Transverse colon (tissue), 4 donors: Measurements from ENCODE around the gene TMEM26. TPM values are rescaled to one million over a fixed set of nuclear protein-coding genes. Genes with fewer than 3 reads are reported as not detected.

Experiments
- DNase-seq: peaks from one replicate; pipeline ENCODE4 v3.0.0-alpha.2; 2019
- H3K27ac ChIP-seq, 4 donors: fragments of 200-600 bp; sonication (generic); 2 replicates each; pipeline ENCODE4 v1.5.1; 2016 to 2018; ENCODE audit warnings: inconsistent platforms in 4 of 4
- H3K27me3 ChIP-seq: fragments of 200-600 bp; sonication (generic); 2 replicates; pipeline ENCODE4 v1.5.1; 2017; ENCODE audit warnings: inconsistent platforms
- H3K36me3 ChIP-seq, 4 donors: fragments of 200-600 bp; sonication (generic); 2 replicates each; pipeline ENCODE4 v1.5.1; 2017 to 2019; ENCODE audit warnings: inconsistent platforms in 4 of 4
- H3K4me1 ChIP-seq, 4 donors: fragments of 200-600 bp; sonication (generic); 2 replicates each; pipeline ENCODE4 v1.5.1; 2017 to 2020; ENCODE audit warnings: inconsistent platforms in 4 of 4
- H3K4me3 ChIP-seq, 4 donors: fragments of 200-600 bp; sonication (generic); 1 replicate in 1 of 4; 2 replicates in 3 of 4; pipeline versions ENCODE4 v1.5.1 to v1.6.1; 2017 to 2019; ENCODE audit warnings: inconsistent platforms in 4 of 4
- H3K9me3 ChIP-seq, 2 donors: fragments of 200-600 bp; sonication (generic); 2 replicates each; pipeline ENCODE4 v1.5.1; 2017 to 2019; ENCODE audit warnings: inconsistent platforms in 2 of 2
- EP300 ChIP-seq: sonication (generic); formaldehyde crosslinking; IDR thresholded peaks from one replicate; pipeline ENCODE4 v1.6.1; 2017; ENCODE audit warnings: antibody characterized with exemption, low read depth
- POLR2A ChIP-seq: fragments of 450-650 bp; IDR thresholded peaks from one replicate; pipeline ENCODE4 v1.6.1; 2016; ENCODE audit warnings: antibody characterized with exemption, mild to moderate bottlenecking, moderate library complexity
- POLR2AphosphoS5 ChIP-seq, 3 donors: sonication (generic); formaldehyde crosslinking; IDR thresholded peaks; one replicate each; pipeline ENCODE4 v1.6.1; 2016; ENCODE audit warnings: antibody characterized with exemption in 3 of 3
- WGBS, 2 donors: methylation state at CpG; one replicate each; pipeline ENCODE4 v1.1.5; 2018; ENCODE audit warnings: low coverage in 1 of 2; 5-methylcytosine and 5-hydroxymethylcytosine counted together
- in situ Hi-C, 4 donors: fragments of 200-750 bp; cut with MboI; loops; one replicate each; pipeline versions ENCODE4 v1.15.0 to v1.15.1; 2017; ENCODE audit warnings: low sequenced_read_pairs in 3 of 4, low pct_ligation_motif_present in 1 of 4, low pct_unique_long_range_greater_than_20kb in 1 of 4
- intact Hi-C: fragments of 100-400 bp; cut with DNase I; formaldehyde crosslinking; loops from one replicate; pipeline ENCODE4 v1.15.1; 2023; ENCODE audit warnings: low total_unique reads
- total RNA-seq, 4 donors: library from RNA; depleted of rRNA; stranded (reverse); fragments of >200 nt; gene quantifications; one replicate each; pipeline ENCODE4 v1.1.0, GENCODE V29; 2016
- TF ChIP-seq, protein P1 (sequence below), 5 experiments: fragments of 200-600 bp in 3 of 5; fragments of 450-650 bp in 2 of 5; sonication (generic) in 3 of 5; IDR thresholded peaks; 1 replicate in 2 of 5; 2 replicates in 3 of 5; pipeline ENCODE4 v1.5.1; 2016 to 2017; ENCODE audit warnings: antibody characterized with exemption in 5 of 5, inconsistent platforms in 3 of 5, mild to moderate bottlenecking in 2 of 5, moderate library complexity in 1 of 5

Gene TMEM26
- total RNA-seq, 4 donors from 2014 or later = 0.27 to 3.0 (median 1.9) TPM; not detected in 1

DNA sequence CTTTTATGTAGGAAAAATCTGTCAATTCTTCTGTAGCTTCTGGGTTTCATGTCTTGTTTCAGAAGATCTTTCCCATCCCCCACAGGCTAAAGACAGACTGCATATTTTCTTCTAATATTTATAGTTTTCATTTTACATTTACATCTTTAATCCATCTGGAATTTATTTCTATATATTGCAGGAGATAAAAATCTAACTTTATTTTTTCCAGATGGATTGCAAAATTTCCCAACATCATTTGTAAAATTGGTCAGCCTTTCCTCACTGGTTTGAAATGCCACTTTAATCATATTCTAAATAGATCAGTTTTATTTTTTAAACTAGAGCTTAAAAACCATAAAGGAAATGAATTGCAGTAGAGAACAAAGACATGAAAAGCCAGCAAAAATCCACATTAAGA lies 46.9 kb downstream of the TMEM26 start:
- H3K4me3 ChIP-seq = no peak overlapping the region
- peaks cover 0 to 4% (median 0%) of the 10 kb centered on the region in 4 donors for H3K4me1 ChIP-seq
- no peaks in the 10 kb centered on the region for H3K36me3 ChIP-seq
- TF ChIP-seq POLR2AphosphoS5 (IDR thresholded peaks at IDR 0.05) = no peak
- TF ChIP-seq EP300 = no peak
- TF ChIP-seq, protein P1, sequence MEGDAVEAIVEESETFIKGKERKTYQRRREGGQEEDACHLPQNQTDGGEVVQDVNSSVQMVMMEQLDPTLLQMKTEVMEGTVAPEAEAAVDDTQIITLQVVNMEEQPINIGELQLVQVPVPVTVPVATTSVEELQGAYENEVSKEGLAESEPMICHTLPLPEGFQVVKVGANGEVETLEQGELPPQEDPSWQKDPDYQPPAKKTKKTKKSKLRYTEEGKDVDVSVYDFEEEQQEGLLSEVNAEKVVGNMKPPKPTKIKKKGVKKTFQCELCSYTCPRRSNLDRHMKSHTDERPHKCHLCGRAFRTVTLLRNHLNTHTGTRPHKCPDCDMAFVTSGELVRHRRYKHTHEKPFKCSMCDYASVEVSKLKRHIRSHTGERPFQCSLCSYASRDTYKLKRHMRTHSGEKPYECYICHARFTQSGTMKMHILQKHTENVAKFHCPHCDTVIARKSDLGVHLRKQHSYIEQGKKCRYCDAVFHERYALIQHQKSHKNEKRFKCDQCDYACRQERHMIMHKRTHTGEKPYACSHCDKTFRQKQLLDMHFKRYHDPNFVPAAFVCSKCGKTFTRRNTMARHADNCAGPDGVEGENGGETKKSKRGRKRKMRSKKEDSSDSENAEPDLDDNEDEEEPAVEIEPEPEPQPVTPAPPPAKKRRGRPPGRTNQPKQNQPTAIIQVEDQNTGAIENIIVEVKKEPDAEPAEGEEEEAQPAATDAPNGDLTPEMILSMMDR (IDR thresholded peaks at IDR 0.05) = no peak
- no peak for TF ChIP-seq POLR2A
- intact Hi-C loops (no loop called here), in situ Hi-C loops (no loop called here)
- H3K27me3 ChIP-seq = no peaks in the 10 kb centered on the region
- H3K27ac ChIP-seq = no peak overlapping the region
- no peaks in the 10 kb centered on the region for H3K9me3 ChIP-seq
- DNase-seq = no peak

- peaks cover 0 to 4% (median 0%) of the 10 kb centered on the region in 4 donors for H3K4me1 ChIP-seq
- H3K4me3 ChIP-seq = no peak overlapping the region
- H3K9me3 ChIP-seq = no peaks in the 10 kb centered on the region
- DNase-seq = no peak
- in situ Hi-C loops = no loop called here
- TF ChIP-seq, protein P1 (IDR thresholded peaks at IDR 0.05) = no peak
- TF ChIP-seq EP300 (no peak), POLR2A (no peak), POLR2AphosphoS5 (IDR thresholded peaks at IDR 0.05) (no peak)
- no peaks in the 10 kb centered on the region for H3K36me3 ChIP-seq
- no peak overlapping the region for H3K27ac ChIP-seq
- no peaks in the 10 kb centered on the region for H3K27me3 ChIP-seq
- intact Hi-C loops = no loop called here
These were observed 48.4 kb downstream of the TMEM26 start for GRCh38 chr10:61404751-61405150.

DNA sequence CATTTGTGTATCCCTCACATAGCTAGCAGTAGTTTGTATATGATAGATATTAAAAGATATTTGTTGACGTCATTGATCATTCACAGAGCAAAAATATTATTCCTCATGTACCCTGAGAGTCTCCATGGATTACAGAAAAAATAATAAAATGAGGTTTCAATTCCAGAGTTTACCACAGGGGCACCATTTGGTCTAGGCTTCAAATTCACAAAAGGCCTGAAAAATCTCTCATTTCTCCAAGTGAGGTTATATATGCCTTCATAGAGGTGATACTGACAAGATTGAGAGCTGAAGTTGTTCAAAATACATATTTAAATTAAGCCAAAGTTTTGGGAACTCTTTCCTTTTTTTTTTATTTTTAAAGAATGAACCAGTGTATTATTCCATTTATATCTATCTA lies 52.7 kb downstream of the TMEM26 start:
- Histone ChIP-seq H3K36me3 (no peaks in the 10 kb centered on the region), H3K4me1 (peaks cover 0 to 7% (median 5%) of the 10 kb centered on the region in 4 donors), H3K27ac (no peak overlapping the region), H3K4me3 (no peak overlapping the region), H3K27me3 (no peaks in the 10 kb centered on the region), H3K9me3 (no peaks in the 10 kb centered on the region)
- TF ChIP-seq, protein P1 (IDR thresholded peaks at IDR 0.05) = no peak
- TF ChIP-seq POLR2AphosphoS5 (IDR thresholded peaks at IDR 0.05) (no peak), EP300 (no peak), POLR2A (no peak)
- 90 to 94% methylated on average over 1 of the region's 1 CpG for WGBS, 2 donors
- intact Hi-C loops = no loop called here
- no peak for DNase-seq
- in situ Hi-C loops = no loop called here

GRCh38 chr10:61399406-61399805 lies 53.8 kb downstream of the TMEM26 start:
- intact Hi-C loops = no loop called here
- no peaks in the 10 kb centered on the region for H3K9me3 ChIP-seq
- peaks cover 0 to 7% (median 5%) of the 10 kb centered on the region in 4 donors for H3K4me1 ChIP-seq
- no peak overlapping the region for H3K27ac ChIP-seq
- H3K27me3 ChIP-seq = no peaks in the 10 kb centered on the region
- H3K4me3 ChIP-seq = no peak overlapping the region
- DNase-seq = no peak
- TF ChIP-seq, protein P1 (IDR thresholded peaks at IDR 0.05) = no peak
- no peak for TF ChIP-seq EP300
- H3K36me3 ChIP-seq = no peaks in the 10 kb centered on the region
- in situ Hi-C loops = no loop called here
